GM18511 (cell line): ENCODE results near the gene RGS10.

Experiments
- ATAC-seq: cut with Tn5 transposase; IDR thresholded peaks from one replicate; pipeline ENCODE4 v1.9.1; 2021; ENCODE audit warnings: mild to moderate bottlenecking, moderate library complexity; ENCODE audit not compliant: unreplicated experiment

The RGS10 gene

GRCh38 chr10:119520283-119520682 is 22.2 kb downstream of the RGS10 start:
- no peak for ATAC-seq

DNA sequence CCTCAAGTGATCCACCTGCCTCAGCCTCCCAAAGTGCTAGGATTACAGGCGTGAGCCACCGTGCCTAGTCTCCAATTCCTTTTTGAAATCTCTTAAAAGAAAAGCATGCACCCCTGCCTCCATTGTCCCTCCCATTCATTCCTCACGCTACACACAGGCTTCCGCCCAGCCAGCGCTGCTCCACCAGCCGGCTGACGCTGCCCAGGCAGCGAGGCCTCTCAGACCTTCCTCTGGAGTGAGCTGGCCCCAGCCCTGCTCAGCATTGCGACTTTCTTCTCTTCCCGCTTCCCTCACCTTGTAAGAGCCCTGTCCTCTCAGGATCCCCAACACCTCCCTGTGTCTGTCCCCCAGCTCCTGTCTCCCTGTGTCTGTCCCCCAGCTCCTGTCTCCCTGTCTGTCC is 23.6 kb downstream of the RGS10 start:
- ATAC-seq: no peak

DNA sequence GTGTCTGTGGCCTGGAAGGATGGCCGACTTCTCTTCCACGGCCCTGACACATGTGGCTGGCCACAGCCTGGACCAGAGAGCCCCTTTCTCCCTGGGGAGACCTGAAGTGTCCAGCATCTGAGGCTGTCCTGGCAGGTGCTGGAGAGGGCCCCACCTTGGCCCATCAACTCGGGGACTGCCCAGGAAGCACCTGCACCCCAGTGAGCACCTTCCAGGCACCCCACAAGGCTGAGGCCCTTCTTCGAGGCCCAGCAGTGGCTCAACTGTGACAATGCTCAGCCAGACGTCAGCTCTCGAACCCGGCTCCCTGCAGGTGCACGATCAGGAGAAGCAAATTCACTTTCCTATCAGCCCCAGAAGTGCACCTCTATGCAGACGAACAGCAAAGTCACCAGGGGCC is 24.3 kb downstream of the RGS10 start:
- ATAC-seq: peak; percentile 15

GRCh38 chr10:119517235-119518141 is 25.0 kb downstream of the RGS10 start:
- ATAC-seq: peak; percentile 61

- ATAC-seq: peak; percentile 82
Observed at GRCh38 chr10:119516381-119517234, 25.9 kb downstream of the RGS10 start.

- ATAC-seq: no peak
Observed at GRCh38 chr10:119515511-119516045, 26.9 kb downstream of the RGS10 start.

DNA sequence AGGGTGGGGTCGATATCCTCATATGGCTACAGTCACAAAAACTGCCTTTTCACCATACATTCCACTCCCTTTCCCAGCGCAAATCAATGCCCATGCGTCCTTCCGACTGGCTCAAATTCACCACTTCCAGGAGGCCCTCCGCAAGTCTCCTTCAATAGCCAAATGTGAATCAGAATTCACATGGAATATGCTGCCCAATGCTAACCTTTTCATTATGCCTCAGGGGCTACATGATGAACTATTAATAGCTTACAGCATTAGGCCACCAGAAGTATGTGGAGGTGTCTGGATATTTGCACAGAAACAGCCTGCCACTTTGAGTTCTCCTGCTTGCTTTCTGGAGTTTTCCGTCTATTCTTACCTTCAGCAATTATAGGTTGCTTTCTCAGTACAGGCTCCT is 27.7 kb downstream of the RGS10 start:
- ATAC-seq: no peak

GRCh38 chr10:119511828-119512515 is 30.5 kb downstream of the RGS10 start:
- ATAC-seq: no peak

GRCh38 chr10:119509909-119510451 is 32.5 kb downstream of the RGS10 start:
- no peak for ATAC-seq

- no peak for ATAC-seq
Observed at GRCh38 chr10:119507115-119507514, 35.4 kb downstream of the RGS10 start.

DNA sequence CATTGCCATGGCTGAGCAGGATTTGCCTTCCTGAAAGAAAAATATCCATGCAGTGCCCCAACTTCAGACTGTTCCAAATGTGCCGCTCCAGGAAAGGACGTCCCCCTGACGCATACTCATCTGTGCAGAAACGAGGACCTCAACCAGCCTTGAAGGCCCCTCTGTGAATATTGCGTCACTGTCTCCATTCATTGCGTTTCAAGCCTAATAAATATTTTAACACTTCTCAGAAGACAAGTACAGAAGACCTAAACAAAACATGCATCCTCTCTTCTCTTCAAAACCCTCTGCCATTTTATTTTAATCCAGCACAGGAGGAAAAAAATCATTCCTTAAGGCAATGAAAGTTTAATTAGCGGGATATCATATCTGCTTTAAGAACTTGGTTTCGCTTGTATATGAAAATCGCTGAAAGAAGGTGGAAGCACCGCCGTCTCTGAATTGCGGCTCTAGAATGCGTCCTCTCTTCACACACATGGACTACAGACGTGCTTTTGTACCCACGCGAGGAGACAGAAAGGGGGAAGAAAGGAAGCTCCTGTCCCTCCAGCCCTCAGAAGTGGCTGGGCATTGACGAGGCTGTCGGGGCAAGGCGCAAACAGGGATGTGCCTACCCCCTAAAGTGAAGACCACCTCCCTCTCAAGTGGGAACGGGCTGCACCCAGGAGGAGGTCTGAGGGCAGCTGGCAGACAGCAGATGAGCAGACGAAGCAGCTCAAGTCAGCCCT is 36.8 kb downstream of the RGS10 start:
- no peak for ATAC-seq

DNA sequence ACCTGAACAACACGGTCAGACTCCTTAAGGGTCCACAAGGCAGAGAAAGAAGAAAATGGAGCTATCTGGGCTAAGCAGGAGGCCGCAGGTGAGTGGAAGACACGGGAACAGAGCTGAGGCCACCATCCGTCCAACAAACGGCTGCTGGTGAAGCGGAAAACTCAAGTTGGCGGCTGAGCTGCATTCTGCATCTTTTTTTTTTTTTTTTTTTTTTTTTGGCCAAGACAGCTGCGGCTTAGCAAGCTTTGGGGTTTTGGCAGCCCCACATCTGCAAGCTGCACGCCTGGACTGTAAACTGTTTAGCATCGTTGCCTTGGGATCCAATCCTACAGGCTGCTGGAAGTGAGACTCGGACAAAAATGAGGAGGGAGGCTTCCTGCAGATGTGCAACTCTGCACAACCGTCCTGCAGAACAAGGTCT is 37.4 kb downstream of the RGS10 start:
- no peak for ATAC-seq

- no peak for ATAC-seq
Observed at GRCh38 chr10:119504651-119505050, 37.9 kb downstream of the RGS10 start.

DNA sequence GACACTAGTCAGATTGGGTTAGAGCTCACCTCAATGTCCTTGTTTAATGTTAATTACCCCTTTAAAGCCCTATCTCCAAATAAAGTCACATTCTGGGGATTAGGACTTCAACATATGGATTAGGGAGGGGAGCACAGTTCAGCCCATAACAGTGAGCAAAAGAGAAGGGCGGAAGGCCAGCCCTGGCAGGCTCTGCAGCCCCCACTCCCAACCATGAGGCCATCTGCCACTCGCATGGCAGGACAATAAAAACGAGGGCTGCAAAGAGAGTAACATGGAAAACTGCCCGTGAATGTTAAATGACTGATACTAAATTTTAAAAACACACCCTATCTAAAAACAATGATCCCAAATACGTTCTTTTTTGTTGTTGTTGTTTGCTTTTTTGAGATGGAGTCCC is 38.7 kb downstream of the RGS10 start:
- ATAC-seq: no peak

GRCh38 chr10:119502618-119503155 is 39.8 kb downstream of the RGS10 start:
- no peak for ATAC-seq

GRCh38 chr10:119502209-119502608 is 40.3 kb downstream of the RGS10 start:
- ATAC-seq: peak; percentile 69

- peak; percentile 38 for ATAC-seq
Observed at GRCh38 chr10:119501690-119502089, 40.8 kb downstream of the RGS10 start.

GRCh38 chr10:119500821-119501220 is 41.7 kb downstream of the RGS10 start:
- ATAC-seq: no peak

DNA sequence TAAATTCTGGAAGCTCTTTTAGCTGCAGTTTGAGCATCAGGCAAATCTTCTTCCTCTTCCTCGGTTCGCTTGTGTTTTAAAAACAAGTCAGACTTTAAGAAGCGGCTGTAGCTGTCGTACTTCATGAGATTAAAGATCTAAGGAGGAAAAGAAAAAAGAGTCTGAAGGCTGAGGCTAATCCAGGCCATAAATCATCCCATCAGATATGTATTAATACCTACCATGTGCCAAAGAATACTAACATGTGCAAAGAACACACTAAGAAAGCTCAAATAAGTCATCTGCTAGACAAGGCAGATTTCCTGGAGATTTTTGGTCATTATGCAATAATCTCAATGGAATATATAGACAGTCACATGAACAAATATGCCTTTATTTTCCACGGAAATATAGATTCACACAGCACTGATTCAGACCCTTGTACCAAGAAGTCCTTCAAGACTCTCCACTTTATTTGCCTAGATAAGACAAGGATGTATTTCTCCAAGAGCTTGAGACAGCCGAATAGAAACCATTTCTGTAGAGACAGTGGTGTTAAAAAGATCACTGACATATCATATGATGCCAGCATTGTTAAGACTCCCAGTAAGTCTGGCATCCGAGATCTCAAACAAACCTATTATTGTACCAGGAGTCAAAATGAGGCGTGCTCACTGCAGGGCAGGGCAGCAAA is 42.3 kb downstream of the RGS10 start:
- no peak for ATAC-seq
